ENCODE measurements around the gene HYDIN.
"Not testable (repeated sequence)": the region's sequence is repeated elsewhere in the genome, so short reads cannot be mapped to it uniquely, and the experiment has no call there.

GRCh38 chr16:71069842-71070241, 160.7 kb downstream of the HYDIN start:
- not testable (repeated sequence) for TF ChIP-seq POLR2A, POLR2AphosphoS5, EP300 (IDR thresholded peaks at IDR 0.05)
- TF ChIP-seq, protein P1, sequence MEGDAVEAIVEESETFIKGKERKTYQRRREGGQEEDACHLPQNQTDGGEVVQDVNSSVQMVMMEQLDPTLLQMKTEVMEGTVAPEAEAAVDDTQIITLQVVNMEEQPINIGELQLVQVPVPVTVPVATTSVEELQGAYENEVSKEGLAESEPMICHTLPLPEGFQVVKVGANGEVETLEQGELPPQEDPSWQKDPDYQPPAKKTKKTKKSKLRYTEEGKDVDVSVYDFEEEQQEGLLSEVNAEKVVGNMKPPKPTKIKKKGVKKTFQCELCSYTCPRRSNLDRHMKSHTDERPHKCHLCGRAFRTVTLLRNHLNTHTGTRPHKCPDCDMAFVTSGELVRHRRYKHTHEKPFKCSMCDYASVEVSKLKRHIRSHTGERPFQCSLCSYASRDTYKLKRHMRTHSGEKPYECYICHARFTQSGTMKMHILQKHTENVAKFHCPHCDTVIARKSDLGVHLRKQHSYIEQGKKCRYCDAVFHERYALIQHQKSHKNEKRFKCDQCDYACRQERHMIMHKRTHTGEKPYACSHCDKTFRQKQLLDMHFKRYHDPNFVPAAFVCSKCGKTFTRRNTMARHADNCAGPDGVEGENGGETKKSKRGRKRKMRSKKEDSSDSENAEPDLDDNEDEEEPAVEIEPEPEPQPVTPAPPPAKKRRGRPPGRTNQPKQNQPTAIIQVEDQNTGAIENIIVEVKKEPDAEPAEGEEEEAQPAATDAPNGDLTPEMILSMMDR (IDR thresholded peaks at IDR 0.05) = not testable (repeated sequence)
